ENCODE measurements around the gene POLRMT. TPM values are rescaled to one million over a fixed set of nuclear protein-coding genes. Genes with fewer than 3 reads are reported as not detected.

POLRMT gene
- total RNA-seq, 1 donor from 2014 or later, result 68.4 TPM

- Mint-ChIP-seq H3K4me3 (ENCODE audit: low read depth) (no peak overlapping the region), H3K27ac (no peak overlapping the region), H3K4me1 (ENCODE audit: low read depth) (no peaks in the 10 kb centered on the region), H3K9me3 (ENCODE audit: low read depth) (no peaks in the 10 kb centered on the region), H3K27me3 (no peaks in the 10 kb centered on the region), H3K36me3 (ENCODE audit: insufficient read depth) (peaks cover 12% of the 10 kb centered on the region)
- no peak for DNase-seq (ENCODE audit: low spot score, unreplicated experiment)
- TF ChIP-seq CTCF (IDR thresholded peaks at IDR 0.05; ENCODE audit: unreplicated experiment), result no peak
These were observed 8.1 kb downstream of the POLRMT start for GRCh38 chr19:625257-625656.

GRCh38 chr19:624433-625109 lies 8.8 kb downstream of the POLRMT start:
- Mint-ChIP-seq H3K4me3 (ENCODE audit: low read depth) (no peak overlapping the region), H3K4me1 (ENCODE audit: low read depth) (no peaks in the 10 kb centered on the region), H3K27ac (no peak overlapping the region), H3K9me3 (ENCODE audit: low read depth) (no peaks in the 10 kb centered on the region), H3K36me3 (ENCODE audit: insufficient read depth) (peaks cover 10% of the 10 kb centered on the region), H3K27me3 (no peaks in the 10 kb centered on the region)
- no peak for TF ChIP-seq CTCF (IDR thresholded peaks at IDR 0.05; ENCODE audit: unreplicated experiment)
- DNase-seq (ENCODE audit: low spot score, unreplicated experiment), result no peak

- Mint-ChIP-seq H3K4me1 (ENCODE audit: low read depth) (no peaks in the 10 kb centered on the region), H3K36me3 (ENCODE audit: insufficient read depth) (peaks cover 8% of the 10 kb centered on the region), H3K9me3 (ENCODE audit: low read depth) (no peaks in the 10 kb centered on the region), H3K4me3 (ENCODE audit: low read depth) (no peak overlapping the region), H3K27me3 (no peaks in the 10 kb centered on the region), H3K27ac (no peak overlapping the region)
- TF ChIP-seq CTCF (IDR thresholded peaks at IDR 0.05; ENCODE audit: unreplicated experiment), result no peak
- no peak for DNase-seq (ENCODE audit: low spot score, unreplicated experiment)
These were observed 9.4 kb downstream of the POLRMT start for GRCh38 chr19:623974-624373.

GRCh38 chr19:623175-623916 lies 10.0 kb downstream of the POLRMT start:
- Mint-ChIP-seq H3K27ac (no peak overlapping the region), H3K4me1 (ENCODE audit: low read depth) (no peaks in the 10 kb centered on the region), H3K27me3 (no peaks in the 10 kb centered on the region), H3K9me3 (ENCODE audit: low read depth) (no peaks in the 10 kb centered on the region), H3K4me3 (ENCODE audit: low read depth) (no peak overlapping the region), H3K36me3 (ENCODE audit: insufficient read depth) (peaks cover 11% of the 10 kb centered on the region)
- DNase-seq (ENCODE audit: low spot score, unreplicated experiment), result no peak
- TF ChIP-seq CTCF (IDR thresholded peaks at IDR 0.05; ENCODE audit: unreplicated experiment), result no peak

GRCh38 chr19:622666-623065 lies 10.7 kb downstream of the POLRMT start:
- no peaks in the 10 kb centered on the region for H3K9me3 Mint-ChIP-seq (ENCODE audit: low read depth)
- peaks cover 10% of the 10 kb centered on the region for H3K36me3 Mint-ChIP-seq (ENCODE audit: insufficient read depth)
- no peak for TF ChIP-seq CTCF (IDR thresholded peaks at IDR 0.05; ENCODE audit: unreplicated experiment)
- no peak overlapping the region for H3K4me3 Mint-ChIP-seq (ENCODE audit: low read depth)
- H3K4me1 Mint-ChIP-seq (ENCODE audit: low read depth), result no peaks in the 10 kb centered on the region
- no peaks in the 10 kb centered on the region for H3K27me3 Mint-ChIP-seq
- no peak for DNase-seq (ENCODE audit: low spot score, unreplicated experiment)
- H3K27ac Mint-ChIP-seq, result no peak overlapping the region
